MM.1S (cell line): ENCODE results near the gene ENPP3.

ENCODE experiments used
- DNase-seq: peaks from one replicate; pipeline ENCODE4 v3.0.0-alpha.2; 2015
- H2AFZ ChIP-seq: fragments of 300-600 bp; sonication (generic); 2 replicates; pipeline ENCODE4 v1.6.0; 2016; ENCODE audit warnings: antibody characterized with exemption, low read length
- H3F3A ChIP-seq: fragments of 300-600 bp; sonication (generic); 2 replicates; pipeline ENCODE4 v1.6.1; 2016; ENCODE audit warnings: mild to moderate bottlenecking, antibody characterized with exemption, low read length, moderate library complexity, mixed read lengths; ENCODE audit not compliant: insufficient read depth
- H3K27ac ChIP-seq: fragments of 300-600 bp; sonication (generic); 2 replicates; pipeline ENCODE4 v1.5.1; 2016; ENCODE audit warnings: mild to moderate bottlenecking, low read length
- H3K27me3 ChIP-seq: fragments of 300-600 bp; sonication (generic); replicated peaks from 2 replicates; pipeline ENCODE4 v1.6.0; 2016; ENCODE audit warnings: low read length; ENCODE audit not compliant: insufficient read depth
- H3K36me3 ChIP-seq: fragments of 300-600 bp; sonication (generic); replicated peaks from 2 replicates; pipeline ENCODE4 v1.6.1; 2016; ENCODE audit warnings: mild to moderate bottlenecking, low read length, mixed read lengths; ENCODE audit not compliant: insufficient read depth
- H3K4me1 ChIP-seq: fragments of 300-600 bp; sonication (generic); 2 replicates; pipeline ENCODE4 v1.6.1; 2016; ENCODE audit warnings: low read length, mixed read lengths
- H3K4me2 ChIP-seq: fragments of 300-600 bp; sonication (generic); 2 replicates; pipeline ENCODE4 v1.6.0; 2016; ENCODE audit warnings: low read depth, low read length
- H3K4me3 ChIP-seq: fragments of 300-600 bp; sonication (generic); 2 replicates; pipeline ENCODE4 v1.5.1; 2016; ENCODE audit warnings: low read length, mixed read lengths
- H3K79me2 ChIP-seq: fragments of 300-600 bp; sonication (generic); 2 replicates; pipeline ENCODE4 v1.6.1; 2016; ENCODE audit warnings: mixed run types, low read length, mixed read lengths
- H3K9ac ChIP-seq: fragments of 300-600 bp; sonication (generic); 2 replicates; pipeline ENCODE4 v1.6.1; 2016; ENCODE audit warnings: low read length, mixed read lengths
- H3K9me2 ChIP-seq: fragments of 300-600 bp; sonication (generic); replicated peaks from 2 replicates; pipeline ENCODE4 v1.6.1; 2016; ENCODE audit warnings: mild to moderate bottlenecking, low read length, mixed read lengths; ENCODE audit not compliant: insufficient read depth
- H3K9me3 ChIP-seq: fragments of 300-600 bp; sonication (generic); replicated peaks from 2 replicates; pipeline ENCODE4 v1.6.1; 2016; ENCODE audit warnings: mild to moderate bottlenecking, low read length, mixed read lengths; ENCODE audit not compliant: insufficient read depth
- H4K20me1 ChIP-seq: fragments of 300-600 bp; sonication (generic); 2 replicates; pipeline ENCODE4 v1.6.1; 2016; ENCODE audit warnings: mild to moderate bottlenecking, low read length, moderate library complexity, mixed read lengths; ENCODE audit not compliant: insufficient read depth
- EZH2 ChIP-seq: fragments of 300-600 bp; sonication (generic); optimal IDR thresholded peaks from 2 replicates; pipeline ENCODE3; 2017; ENCODE audit warnings: low read depth, mild to moderate bottlenecking, antibody characterized with exemption, low read length, mixed read lengths
- EZH2phosphoT487 ChIP-seq: fragments of 300-600 bp; sonication (generic); IDR thresholded peaks from 2 replicates; pipeline ENCODE4 v1.6.1; 2018; ENCODE audit warnings: antibody characterized with exemption, low read length
- TF ChIP-seq, protein P1 (sequence below): fragments of 300-600 bp; sonication (generic); IDR thresholded peaks from 2 replicates; pipeline ENCODE4 v1.5.1; 2016; ENCODE audit warnings: antibody characterized with exemption, low read length, mixed read lengths

The ENPP3 gene

DNA sequence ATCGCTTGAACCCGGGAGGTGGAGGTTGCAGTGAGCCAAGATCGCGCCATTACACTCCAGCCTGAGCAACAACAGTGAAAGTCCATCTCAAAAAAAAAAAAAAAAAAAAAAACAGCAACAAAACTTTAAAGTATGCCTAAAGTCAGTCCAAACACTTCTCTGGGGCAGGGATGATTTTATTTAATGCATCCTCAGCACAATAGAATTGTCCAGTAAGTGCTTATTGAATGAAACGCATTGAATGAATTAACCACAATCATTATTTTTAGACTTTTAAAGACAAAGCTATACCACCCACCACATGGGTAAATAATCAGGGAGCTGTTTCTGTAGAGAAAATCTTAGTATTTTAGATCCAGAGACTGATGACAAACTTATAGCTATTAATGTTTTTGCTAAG is 90.4 kb downstream of the ENPP3 start:
- DNase-seq, result no peak

DNA sequence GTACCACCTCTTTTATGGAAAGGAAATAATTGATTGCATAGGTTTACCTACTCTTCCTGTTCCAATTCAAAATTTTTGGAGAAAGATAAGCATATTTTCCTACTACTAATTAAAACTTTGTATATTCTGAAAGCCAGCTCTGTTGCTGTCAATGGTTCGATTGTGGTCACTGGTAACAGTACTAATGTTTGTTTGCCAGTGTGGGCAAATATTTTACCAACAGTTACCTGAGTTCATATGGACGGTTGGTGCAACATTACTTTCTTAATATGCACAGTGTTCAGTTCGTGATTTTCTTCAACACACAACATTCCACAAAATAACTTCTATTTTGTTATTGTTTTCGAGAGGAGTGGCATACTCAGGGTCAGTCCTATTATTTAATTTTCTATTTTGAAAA is 90.8 kb downstream of the ENPP3 start:
- H4K20me1 ChIP-seq, result no peaks in the 10 kb centered on the region

More for the DNA sequence above, 90.4 kb downstream of the ENPP3 start:
- Histone ChIP-seq H3K27ac (no peak overlapping the region), H3K36me3 (no peaks in the 10 kb centered on the region), H3K9me2 (no peaks in the 10 kb centered on the region), H2AFZ (no peak overlapping the region), H3K4me1 (no peaks in the 10 kb centered on the region), H3K27me3 (no peaks in the 10 kb centered on the region), H3K4me3 (no peak overlapping the region), H3F3A (no peaks in the 10 kb centered on the region), H4K20me1 (no peaks in the 10 kb centered on the region), H3K9me3 (no peaks in the 10 kb centered on the region), H3K4me2 (no peak overlapping the region), H3K9ac (no peak overlapping the region), H3K79me2 (no peaks in the 10 kb centered on the region)
- TF ChIP-seq EZH2 (no peak), EZH2phosphoT487 (no peak)
- TF ChIP-seq, protein P1, sequence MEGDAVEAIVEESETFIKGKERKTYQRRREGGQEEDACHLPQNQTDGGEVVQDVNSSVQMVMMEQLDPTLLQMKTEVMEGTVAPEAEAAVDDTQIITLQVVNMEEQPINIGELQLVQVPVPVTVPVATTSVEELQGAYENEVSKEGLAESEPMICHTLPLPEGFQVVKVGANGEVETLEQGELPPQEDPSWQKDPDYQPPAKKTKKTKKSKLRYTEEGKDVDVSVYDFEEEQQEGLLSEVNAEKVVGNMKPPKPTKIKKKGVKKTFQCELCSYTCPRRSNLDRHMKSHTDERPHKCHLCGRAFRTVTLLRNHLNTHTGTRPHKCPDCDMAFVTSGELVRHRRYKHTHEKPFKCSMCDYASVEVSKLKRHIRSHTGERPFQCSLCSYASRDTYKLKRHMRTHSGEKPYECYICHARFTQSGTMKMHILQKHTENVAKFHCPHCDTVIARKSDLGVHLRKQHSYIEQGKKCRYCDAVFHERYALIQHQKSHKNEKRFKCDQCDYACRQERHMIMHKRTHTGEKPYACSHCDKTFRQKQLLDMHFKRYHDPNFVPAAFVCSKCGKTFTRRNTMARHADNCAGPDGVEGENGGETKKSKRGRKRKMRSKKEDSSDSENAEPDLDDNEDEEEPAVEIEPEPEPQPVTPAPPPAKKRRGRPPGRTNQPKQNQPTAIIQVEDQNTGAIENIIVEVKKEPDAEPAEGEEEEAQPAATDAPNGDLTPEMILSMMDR, result no peak

DNA sequence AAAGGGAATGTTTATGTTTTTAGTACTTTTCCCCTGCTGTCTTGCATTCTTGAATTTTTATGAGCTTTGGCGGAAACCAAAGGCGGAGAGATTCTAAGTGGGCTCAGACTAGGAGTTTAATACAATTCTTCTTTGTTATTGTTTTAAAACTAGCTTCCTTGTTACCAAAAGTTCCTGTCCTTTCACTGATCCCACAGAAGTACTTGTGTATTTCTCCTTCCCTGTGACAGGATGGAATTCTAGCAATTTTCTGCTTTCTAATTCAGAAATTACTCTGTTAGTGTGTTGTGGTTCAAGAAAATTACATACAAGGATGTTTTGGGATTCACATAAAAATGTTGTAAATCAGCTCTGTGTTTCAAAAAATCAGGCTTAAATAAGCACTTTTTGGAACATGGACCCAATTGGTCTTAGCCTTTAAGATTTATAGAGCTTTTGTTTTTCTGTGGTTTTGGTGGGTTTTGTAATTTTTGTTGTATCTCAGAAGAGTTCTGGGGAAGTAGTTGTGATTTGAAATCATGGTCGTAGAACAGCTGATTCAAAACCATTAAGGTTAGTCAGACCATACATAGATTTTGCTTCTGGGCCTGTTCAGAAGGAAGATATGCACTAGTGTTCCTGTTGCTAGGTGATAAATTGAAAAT is 91.3 kb downstream of the ENPP3 start:
- Histone ChIP-seq H3K79me2 (no peaks in the 10 kb centered on the region), H3K4me1 (no peaks in the 10 kb centered on the region), H3K36me3 (no peaks in the 10 kb centered on the region), H3K4me2 (no peak overlapping the region), H3F3A (no peaks in the 10 kb centered on the region), H3K4me3 (no peak overlapping the region), H3K9me3 (no peaks in the 10 kb centered on the region), H3K27ac (no peak overlapping the region), H4K20me1 (no peaks in the 10 kb centered on the region), H3K27me3 (no peaks in the 10 kb centered on the region), H2AFZ (no peak overlapping the region), H3K9me2 (no peaks in the 10 kb centered on the region), H3K9ac (no peak overlapping the region)
- no peak for DNase-seq
- TF ChIP-seq, protein P1, result no peak
- no peak for TF ChIP-seq EZH2
- TF ChIP-seq EZH2phosphoT487, result no peak

More for the DNA sequence above, 90.8 kb downstream of the ENPP3 start:
- no peak overlapping the region for H3K4me3 ChIP-seq
- H3K27me3 ChIP-seq, result no peaks in the 10 kb centered on the region
- no peak for DNase-seq
- no peaks in the 10 kb centered on the region for H3K4me1 ChIP-seq
- H2AFZ ChIP-seq, result no peak overlapping the region
- H3K9me2 ChIP-seq, result no peaks in the 10 kb centered on the region
- H3K27ac ChIP-seq, result no peak overlapping the region
- H3K36me3 ChIP-seq, result no peaks in the 10 kb centered on the region
- H3K4me2 ChIP-seq, result no peak overlapping the region
- no peak overlapping the region for H3K9ac ChIP-seq
- TF ChIP-seq, protein P1, result no peak
- no peak for TF ChIP-seq EZH2
- no peak for TF ChIP-seq EZH2phosphoT487
- H3K9me3 ChIP-seq, result no peaks in the 10 kb centered on the region
- H3K79me2 ChIP-seq, result no peaks in the 10 kb centered on the region
- H3F3A ChIP-seq, result no peaks in the 10 kb centered on the region
